SK-N-SH treated with all-trans-retinoic acid at 6 μM for 48 hours (cell line): ENCODE data around the gene PFKP.

Experiments used
- CSDC2 ChIP-seq: fragments of 250-450 bp; sonication (Bioruptor Pico); IDR thresholded peaks from 2 replicates; pipeline ENCODE4 v1.5.0; 2020; ENCODE audit warnings: mild to moderate bottlenecking, moderate library complexity
- ESRRG ChIP-seq: fragments of 250-450 bp; sonication (Bioruptor Pico); IDR thresholded peaks from 2 replicates; pipeline ENCODE4 v1.6.1; 2021; ENCODE audit warnings: mild to moderate bottlenecking
- RARB ChIP-seq: fragments of 250-450 bp; sonication (Bioruptor Pico); IDR thresholded peaks from 2 replicates; pipeline ENCODE4 v1.8.0; 2021; ENCODE audit warnings: mild to moderate bottlenecking, moderate library complexity
- TF ChIP-seq, protein P1 (sequence below): fragments of 250-450 bp; sonication (Bioruptor Pico); IDR thresholded peaks from 2 replicates; pipeline ENCODE4 v1.8.0; 2020; ENCODE audit warnings: mild to moderate bottlenecking, moderate library complexity, borderline replicate concordance

DNA sequence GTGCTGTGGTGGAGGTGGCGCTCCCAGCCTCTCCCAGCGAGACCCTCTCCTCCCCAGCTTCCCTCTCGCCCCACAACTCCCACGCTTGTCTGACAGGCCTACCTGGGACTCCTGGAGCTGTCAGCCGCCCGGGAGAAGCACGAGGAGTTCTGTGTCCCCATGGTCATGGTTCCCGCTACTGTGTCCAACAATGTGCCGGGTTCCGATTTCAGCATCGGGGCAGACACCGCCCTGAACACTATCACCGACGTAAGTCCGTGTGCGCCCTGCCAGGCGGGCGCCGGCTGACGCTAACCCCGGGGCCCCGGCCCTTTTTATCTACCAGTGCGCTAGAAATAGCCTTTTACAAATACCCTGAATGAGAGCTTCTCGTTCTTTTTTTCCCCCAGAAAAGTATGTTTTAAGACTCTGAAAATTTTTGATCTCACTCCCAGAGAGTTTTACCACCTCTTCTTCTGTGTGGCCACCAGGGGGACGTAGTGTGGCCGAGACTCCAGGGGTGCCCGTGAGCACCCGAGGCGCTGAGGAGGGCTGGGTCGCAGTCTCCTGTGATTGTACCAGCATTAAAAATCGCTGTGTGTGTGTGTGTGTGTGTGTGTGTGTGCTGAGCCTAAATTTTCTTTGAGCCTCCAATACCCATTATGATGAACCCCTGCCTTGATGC lies 52.6 kb downstream of the PFKP start:
- TF ChIP-seq, protein P1, sequence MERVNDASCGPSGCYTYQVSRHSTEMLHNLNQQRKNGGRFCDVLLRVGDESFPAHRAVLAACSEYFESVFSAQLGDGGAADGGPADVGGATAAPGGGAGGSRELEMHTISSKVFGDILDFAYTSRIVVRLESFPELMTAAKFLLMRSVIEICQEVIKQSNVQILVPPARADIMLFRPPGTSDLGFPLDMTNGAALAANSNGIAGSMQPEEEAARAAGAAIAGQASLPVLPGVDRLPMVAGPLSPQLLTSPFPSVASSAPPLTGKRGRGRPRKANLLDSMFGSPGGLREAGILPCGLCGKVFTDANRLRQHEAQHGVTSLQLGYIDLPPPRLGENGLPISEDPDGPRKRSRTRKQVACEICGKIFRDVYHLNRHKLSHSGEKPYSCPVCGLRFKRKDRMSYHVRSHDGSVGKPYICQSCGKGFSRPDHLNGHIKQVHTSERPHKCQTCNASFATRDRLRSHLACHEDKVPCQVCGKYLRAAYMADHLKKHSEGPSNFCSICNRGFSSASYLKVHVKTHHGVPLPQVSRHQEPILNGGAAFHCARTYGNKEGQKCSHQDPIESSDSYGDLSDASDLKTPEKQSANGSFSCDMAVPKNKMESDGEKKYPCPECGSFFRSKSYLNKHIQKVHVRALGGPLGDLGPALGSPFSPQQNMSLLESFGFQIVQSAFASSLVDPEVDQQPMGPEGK (CRISPR knock-in tag) = no peak
- TF ChIP-seq ESRRG (CRISPR knock-in tag) (no peak), RARB (CRISPR knock-in tag) (no peak), CSDC2 (no peak)
